Inferior parietal cortex (tissue), 1 donor: ENCODE data around the gene PSMB5.

Source experiments
- DNase-seq: peaks from one replicate; pipeline ENCODE4 v3.0.0-alpha.2; 2016; ENCODE audit errors: extremely low spot score

The PSMB5 gene

GRCh38 chr14:23043754-23044153 lies 9.1 kb upstream of the PSMB5 start:
- DNase-seq: no peak

GRCh38 chr14:23043145-23043544 lies 8.4 kb upstream of the PSMB5 start:
- DNase-seq: no peak

DNA sequence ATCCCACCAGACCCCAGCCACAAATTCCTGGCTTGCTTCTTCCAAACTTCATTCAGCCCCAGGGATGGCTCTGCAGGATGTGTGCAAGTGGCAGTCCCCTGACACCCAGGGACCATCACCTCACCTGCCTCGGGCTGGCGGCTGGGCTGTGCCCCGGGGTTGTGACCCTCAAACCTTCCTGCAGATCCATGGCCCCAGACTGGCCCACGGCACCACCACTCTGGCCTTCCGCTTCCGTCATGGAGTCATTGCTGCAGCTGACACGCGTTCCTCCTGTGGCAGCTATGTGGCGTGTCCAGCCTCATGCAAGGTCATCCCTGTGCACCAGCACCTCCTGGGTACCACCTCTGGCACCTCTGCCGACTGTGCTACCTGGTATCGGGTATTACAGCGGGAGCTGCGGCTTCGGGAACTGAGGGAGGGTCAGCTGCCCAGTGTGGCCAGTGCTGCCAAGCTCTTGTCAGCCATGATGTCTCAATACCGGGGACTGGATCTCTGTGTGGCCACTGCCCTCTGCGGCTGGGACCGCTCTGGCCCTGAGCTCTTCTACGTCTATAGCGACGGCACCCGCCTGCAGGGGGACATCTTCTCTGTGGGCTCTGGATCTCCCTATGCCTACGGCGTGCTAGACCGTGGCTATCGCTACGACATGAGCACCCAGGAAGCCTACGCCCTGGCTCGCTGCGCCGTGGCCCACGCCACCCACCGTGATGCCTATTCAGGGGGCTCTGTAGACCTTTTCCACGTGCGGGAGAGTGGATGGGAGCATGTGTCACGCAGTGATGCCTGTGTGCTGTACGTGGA lies 7.7 kb upstream of the PSMB5 start, which contains the start of gene PSMB11:
PSMB11 (plus strand) TSS at position 51 of the 804 bp plus-strand sequence; CDS start at position 65, 14 bp downstream.
- no peak for DNase-seq

DNA sequence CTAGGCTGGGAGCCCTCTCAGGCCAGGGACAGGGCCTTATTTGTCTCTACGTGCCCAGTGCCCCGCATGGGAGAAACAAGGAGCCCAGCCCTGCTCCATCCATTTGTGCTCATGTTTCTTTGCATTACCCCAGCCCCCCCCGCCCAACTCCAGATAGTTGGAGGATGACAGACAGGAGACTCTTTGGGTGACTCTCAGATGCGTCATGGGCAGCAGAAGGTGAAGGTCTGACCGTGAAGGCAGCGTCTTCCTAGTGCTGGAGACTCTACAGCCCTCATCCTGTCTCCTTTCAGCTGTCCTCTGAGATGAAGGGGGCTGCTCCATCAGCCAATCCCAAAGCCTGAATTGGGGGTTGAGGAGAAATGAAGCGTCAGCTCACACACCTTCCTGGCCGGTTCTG lies 7.0 kb upstream of the PSMB5 start:
- no peak for DNase-seq

DNA sequence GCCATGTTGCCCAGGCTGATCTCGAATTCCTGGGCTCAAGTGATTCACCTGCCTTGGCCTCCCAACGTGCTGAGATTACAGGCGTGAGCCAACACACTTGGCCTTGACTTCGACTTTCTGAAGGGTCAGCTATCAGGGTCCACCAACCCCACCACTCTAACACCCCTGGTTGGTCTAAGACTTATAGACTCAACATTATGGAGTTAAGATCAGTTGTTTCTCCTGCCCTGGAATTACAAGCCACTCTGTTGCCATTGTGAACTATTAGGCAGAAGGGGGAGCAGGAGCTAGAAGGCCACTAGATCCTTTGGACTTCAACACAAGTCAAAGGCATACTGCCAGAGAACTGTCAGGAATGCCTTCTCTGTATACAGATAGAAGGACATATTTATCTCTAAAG lies 5.4 kb upstream of the PSMB5 start:
- DNase-seq: no peak

- DNase-seq: no peak
Measured at GRCh38 chr14:23035303-23036144, 824 bp upstream of the PSMB5 start.

- DNase-seq: no peak
Measured at GRCh38 chr14:23033801-23034497, 751 bp downstream of the PSMB5 start.

DNA sequence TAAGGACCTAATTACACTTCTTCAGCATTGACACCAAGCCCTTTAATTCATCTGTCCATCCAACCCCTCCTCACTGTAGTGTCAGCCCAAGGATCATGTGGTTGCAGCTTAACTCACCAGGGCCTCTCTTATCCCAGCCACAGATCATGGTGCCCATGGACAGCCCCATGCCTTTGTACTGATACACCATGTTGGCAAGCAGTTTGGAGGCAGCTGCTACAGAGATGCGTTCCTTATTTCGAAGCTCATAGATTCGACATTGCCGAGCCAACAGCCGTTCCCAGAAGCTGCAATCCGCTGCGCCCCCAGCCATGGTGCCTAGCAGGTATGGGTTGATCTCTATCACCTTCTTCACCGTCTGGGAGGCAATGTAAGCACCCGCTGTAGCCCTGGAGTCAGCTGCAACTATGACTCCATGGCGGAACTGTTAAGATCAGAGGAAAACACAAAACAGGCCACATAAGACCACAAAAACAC lies 1.4 kb downstream of the PSMB5 start:
- no peak for DNase-seq

- no peak for DNase-seq
Measured at GRCh38 chr14:23030936-23031335, 3.8 kb downstream of the PSMB5 start.

- DNase-seq: no peak
Measured at GRCh38 chr14:23028799-23029198, 5.9 kb downstream of the PSMB5 start.

- no peak for DNase-seq
Measured at GRCh38 chr14:23025151-23025814, 9.4 kb downstream of the PSMB5 start.

DNA sequence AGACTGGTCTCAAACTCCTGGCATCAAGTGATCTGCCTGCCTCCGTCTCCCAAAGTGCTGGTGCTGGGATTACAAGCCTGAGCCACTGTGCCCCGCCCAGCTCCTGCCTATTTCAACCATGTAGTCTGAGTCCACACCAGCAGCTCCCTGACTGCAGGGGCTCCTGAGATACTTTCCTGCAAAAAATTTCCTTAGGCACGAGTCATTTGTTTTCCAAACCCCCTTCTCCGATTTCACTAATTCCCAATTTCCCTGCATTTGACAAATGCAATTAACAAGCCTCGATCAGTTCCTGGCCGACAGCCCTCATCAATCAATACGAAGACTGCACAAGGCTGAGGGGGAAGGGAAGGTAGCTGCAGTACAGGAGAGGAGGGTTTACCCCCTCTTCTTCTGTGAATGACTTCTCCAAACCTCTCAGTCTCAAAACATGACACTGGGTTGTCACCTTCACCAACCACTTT lies 10.1 kb downstream of the PSMB5 start:
- DNase-seq: no peak

GRCh38 chr14:23023795-23024152 lies 10.9 kb downstream of the PSMB5 start:
- no peak for DNase-seq

GRCh38 chr14:23023022-23023794 lies 11.5 kb downstream of the PSMB5 start:
- no peak for DNase-seq

- no peak for DNase-seq
Measured at GRCh38 chr14:23021889-23022442, 12.7 kb downstream of the PSMB5 start.

DNA sequence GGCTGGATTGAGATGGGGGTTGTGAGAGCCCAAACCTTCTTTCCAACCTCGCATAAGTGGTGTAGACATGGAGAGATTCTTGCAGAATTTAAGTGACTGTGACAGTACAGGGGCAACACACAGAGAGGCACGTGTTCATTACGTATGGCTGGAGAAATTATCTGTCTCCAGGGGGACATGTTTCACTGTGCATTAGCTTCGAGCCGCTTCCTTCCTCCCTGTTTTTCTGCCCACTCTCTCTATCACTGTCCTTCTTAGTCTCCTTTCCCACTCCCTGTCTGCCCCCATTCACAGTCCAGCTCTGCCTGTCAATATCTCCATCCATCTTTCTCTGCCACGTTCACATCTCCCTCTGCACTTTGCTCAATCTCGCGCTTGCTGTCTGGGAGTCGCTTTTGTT lies 13.3 kb downstream of the PSMB5 start:
- DNase-seq: no peak

GRCh38 chr14:23020143-23021128 lies 14.3 kb downstream of the PSMB5 start:
- DNase-seq: no peak

DNA sequence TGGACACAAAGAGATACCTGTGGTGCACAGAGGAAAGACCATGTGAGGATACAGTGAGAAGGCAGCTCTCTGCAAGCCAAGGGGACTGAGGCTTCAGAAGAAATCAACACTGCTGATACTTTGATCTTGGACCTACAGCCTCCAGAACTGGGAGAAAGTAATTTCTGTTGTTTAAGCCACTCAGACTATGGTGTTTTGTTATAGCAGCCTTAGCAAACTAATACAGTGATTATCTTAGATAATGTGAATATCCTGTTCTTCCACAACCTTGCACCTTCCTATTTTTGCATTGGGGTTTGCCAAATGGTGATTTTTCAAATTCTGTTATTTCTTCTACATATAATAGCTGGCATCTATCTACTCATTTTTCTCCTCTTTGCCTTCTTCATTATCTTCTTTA lies 16.6 kb downstream of the PSMB5 start:
- DNase-seq: no peak

DNA sequence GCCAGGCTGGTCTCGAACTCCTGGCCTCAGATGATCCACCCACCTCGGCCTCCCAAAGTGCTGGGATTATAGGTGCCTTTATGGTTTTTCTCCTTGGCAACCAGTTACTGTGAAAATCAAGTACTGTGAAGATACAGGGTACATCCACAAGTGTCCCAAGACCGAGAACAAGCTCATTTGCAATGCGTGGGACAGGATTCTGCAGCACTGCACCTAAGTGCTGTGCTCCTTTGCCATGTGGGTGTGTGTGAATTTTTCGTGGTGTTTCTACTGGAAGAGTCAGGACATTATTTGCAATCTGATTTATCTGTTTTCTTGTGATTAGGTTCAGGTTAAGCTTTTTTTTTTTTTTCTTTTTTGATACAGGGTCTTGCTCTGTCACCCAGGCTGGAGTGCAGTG lies 17.6 kb downstream of the PSMB5 start:
- no peak for DNase-seq
